ENCODE results near the gene DPP10. TPM values are rescaled to one million over a fixed set of nuclear protein-coding genes. Genes with fewer than 3 reads are reported as not detected.

The DPP10 gene
- total RNA-seq, 3 donors from 2014 or later = 0.29 to 0.33 (median 0.32) TPM

DNA sequence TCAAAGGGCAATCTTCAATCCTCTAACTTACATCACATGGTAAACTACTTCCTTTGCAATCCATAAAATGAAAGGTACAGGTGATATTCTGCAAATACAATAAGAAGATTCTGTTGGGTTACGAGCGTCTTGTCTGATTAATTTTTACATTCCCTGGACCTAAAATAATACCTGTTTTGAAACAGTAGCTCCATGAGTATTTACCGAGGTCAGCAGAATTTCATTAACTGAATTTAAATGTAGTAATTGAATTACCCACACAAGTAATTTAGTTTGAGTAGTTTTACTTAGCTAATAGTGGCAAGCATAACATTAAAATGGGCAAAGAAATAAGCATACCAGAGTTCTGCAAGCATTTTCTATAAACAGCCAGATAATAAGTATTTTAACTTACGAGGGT is 652.0 kb downstream of the DPP10 start:
- TF ChIP-seq, protein P1, sequence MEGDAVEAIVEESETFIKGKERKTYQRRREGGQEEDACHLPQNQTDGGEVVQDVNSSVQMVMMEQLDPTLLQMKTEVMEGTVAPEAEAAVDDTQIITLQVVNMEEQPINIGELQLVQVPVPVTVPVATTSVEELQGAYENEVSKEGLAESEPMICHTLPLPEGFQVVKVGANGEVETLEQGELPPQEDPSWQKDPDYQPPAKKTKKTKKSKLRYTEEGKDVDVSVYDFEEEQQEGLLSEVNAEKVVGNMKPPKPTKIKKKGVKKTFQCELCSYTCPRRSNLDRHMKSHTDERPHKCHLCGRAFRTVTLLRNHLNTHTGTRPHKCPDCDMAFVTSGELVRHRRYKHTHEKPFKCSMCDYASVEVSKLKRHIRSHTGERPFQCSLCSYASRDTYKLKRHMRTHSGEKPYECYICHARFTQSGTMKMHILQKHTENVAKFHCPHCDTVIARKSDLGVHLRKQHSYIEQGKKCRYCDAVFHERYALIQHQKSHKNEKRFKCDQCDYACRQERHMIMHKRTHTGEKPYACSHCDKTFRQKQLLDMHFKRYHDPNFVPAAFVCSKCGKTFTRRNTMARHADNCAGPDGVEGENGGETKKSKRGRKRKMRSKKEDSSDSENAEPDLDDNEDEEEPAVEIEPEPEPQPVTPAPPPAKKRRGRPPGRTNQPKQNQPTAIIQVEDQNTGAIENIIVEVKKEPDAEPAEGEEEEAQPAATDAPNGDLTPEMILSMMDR (IDR thresholded peaks at IDR 0.05) = no peak
- TF ChIP-seq POLR2A (IDR thresholded peaks at IDR 0.05) (no peak), POLR2AphosphoS5 (IDR thresholded peaks at IDR 0.05) (no peak)
- Histone ChIP-seq H3K27ac (no peak overlapping the region), H3K9me3 (no peaks in the 10 kb centered on the region), H3K4me1 (no peaks in the 10 kb centered on the region), H3K4me3 (no peak overlapping the region), H3K36me3 (no peaks in the 10 kb centered on the region), H3K27me3 (no peaks in the 10 kb centered on the region)
- intact Hi-C loops (cut with DNase I; ENCODE audit: low total_unique reads) = no loop called here
- no peak for DNase-seq (ENCODE audit: low spot score in 2 of 2)

DNA sequence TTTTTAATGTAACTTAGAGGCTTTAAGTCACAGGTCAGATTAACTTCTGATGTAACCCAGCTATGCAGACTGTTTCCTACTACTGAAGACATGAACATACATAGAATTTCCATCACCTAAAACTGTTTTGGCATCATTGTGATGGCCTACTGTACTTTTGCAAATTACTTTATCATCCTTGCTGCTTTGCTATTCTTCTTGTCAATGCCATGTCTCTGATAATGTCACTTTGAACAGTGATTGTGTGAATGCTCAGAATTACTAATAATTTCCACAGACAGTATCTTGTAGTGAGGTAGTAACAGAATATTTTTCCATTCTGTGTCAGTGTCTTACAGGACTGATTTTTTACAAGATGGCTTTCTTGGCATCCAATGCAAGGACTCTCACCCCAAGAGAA is 663.5 kb downstream of the DPP10 start:
- DNase-seq (ENCODE audit: low spot score in 2 of 2) = no peak
- Histone ChIP-seq H3K9me3 (peaks cover 0 to 2% of the 10 kb centered on the region in 2 donors), H3K36me3 (no peaks in the 10 kb centered on the region), H3K27me3 (no peaks in the 10 kb centered on the region), H3K4me1 (no peaks in the 10 kb centered on the region), H3K27ac (no peak overlapping the region), H3K4me3 (no peak overlapping the region)
- intact Hi-C loops (cut with DNase I; ENCODE audit: low total_unique reads) = loop anchor here (5.0 kb wide), 1 partner anchor 741 kb away; no protein-coding TSS in a partner anchor
- TF ChIP-seq POLR2AphosphoS5 (IDR thresholded peaks at IDR 0.05) (no peak), POLR2A (IDR thresholded peaks at IDR 0.05) (no peak)
- TF ChIP-seq, protein P1 (IDR thresholded peaks at IDR 0.05) = no peak

DNA sequence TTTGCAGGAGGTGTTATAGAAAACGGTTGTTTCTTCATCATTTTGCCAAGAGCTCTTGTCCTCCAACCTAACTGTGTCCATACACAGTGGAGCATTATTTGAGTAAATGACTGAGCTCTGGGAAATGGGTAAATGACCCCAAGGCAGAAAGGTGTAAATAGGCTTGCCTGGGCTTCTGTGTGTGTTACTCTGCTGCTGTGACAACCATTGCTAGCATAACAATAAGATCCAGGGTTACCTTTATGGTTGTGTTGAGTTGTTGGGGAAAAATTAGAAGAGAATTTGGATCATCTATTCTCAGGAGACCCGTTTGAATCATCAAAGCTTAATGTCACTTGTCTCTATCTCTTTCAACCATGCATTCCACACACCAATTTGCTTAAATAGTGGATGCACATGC is 672.7 kb downstream of the DPP10 start:
- no peaks in the 10 kb centered on the region for H3K36me3 ChIP-seq
- no peak for DNase-seq (ENCODE audit: low spot score in 2 of 2)
- intact Hi-C loops (cut with DNase I; ENCODE audit: low total_unique reads) = no loop called here

DNA sequence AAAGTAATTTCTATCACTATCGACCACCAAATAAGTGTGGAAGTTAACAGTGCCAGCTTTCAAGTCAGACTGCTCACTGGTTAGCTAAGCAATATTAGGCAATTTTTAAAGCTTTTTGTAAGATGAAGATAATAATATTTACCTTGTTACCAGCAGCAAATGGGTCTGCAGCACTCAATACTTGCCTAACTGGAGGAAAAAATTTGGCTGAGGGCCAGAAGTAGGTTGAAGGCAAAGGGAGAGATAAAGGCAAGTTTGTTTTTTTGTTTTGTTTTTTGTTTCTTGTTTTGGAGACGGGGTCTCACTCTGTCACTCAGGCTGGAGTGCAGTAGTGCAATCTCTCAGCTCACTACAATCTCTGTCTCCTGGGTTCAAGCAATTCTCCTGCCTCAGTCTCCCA is 675.9 kb downstream of the DPP10 start:
- no peaks in the 10 kb centered on the region for H3K27me3 ChIP-seq
- no peaks in the 10 kb centered on the region for H3K9me3 ChIP-seq
- H3K4me3 ChIP-seq = no peak overlapping the region
- H3K4me1 ChIP-seq = no peaks in the 10 kb centered on the region
- no peak overlapping the region for H3K27ac ChIP-seq
- no peaks in the 10 kb centered on the region for H3K36me3 ChIP-seq
- TF ChIP-seq POLR2AphosphoS5 (IDR thresholded peaks at IDR 0.05) (no peak), POLR2A (IDR thresholded peaks at IDR 0.05) (no peak)
- TF ChIP-seq, protein P1 (IDR thresholded peaks at IDR 0.05) = no peak
- intact Hi-C loops (cut with DNase I; ENCODE audit: low total_unique reads) = no loop called here
- DNase-seq (ENCODE audit: low spot score in 2 of 2) = no peak

More for the DNA sequence above, 672.7 kb downstream of the DPP10 start:
- H3K27me3 ChIP-seq = no peaks in the 10 kb centered on the region
- TF ChIP-seq POLR2AphosphoS5 (IDR thresholded peaks at IDR 0.05) = no peak
- TF ChIP-seq, protein P1 (IDR thresholded peaks at IDR 0.05) = no peak
- H3K9me3 ChIP-seq = no peaks in the 10 kb centered on the region
- H3K4me1 ChIP-seq = no peaks in the 10 kb centered on the region
- H3K4me3 ChIP-seq = no peak overlapping the region
- no peak overlapping the region for H3K27ac ChIP-seq

DNA sequence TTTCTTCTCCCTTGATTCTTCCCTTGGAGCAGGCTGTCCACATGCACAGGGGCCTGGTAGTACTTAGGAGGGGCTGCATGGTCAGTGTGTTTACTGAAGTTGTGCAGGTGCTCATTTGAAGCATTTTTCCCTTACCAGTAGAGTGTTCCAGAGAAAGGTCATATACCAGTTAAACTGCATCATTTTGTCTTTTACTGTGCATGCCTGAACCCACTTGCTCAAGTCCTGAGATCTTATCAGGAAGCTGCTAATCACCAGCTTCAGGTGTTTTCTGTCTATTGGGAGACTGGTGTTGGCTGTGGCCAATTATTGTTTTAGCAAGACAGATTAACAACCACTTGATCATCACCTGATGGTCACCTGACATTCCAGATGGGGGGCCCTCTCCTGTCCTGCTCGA is 676.6 kb downstream of the DPP10 start:
- intact Hi-C loops (cut with DNase I; ENCODE audit: low total_unique reads) = no loop called here
- TF ChIP-seq, protein P1 (IDR thresholded peaks at IDR 0.05) = no peak
- TF ChIP-seq POLR2AphosphoS5 (IDR thresholded peaks at IDR 0.05) = no peak

More for the DNA sequence above, 676.6 kb downstream of the DPP10 start:
- no peak overlapping the region for H3K4me3 ChIP-seq
- no peaks in the 10 kb centered on the region for H3K9me3 ChIP-seq
- no peak for DNase-seq (ENCODE audit: low spot score in 2 of 2)
- H3K27ac ChIP-seq = no peak overlapping the region
- H3K36me3 ChIP-seq = no peaks in the 10 kb centered on the region
- no peaks in the 10 kb centered on the region for H3K4me1 ChIP-seq
- no peaks in the 10 kb centered on the region for H3K27me3 ChIP-seq
